ENCODE results near the gene SPATA46.

Gene SPATA46

DNA sequence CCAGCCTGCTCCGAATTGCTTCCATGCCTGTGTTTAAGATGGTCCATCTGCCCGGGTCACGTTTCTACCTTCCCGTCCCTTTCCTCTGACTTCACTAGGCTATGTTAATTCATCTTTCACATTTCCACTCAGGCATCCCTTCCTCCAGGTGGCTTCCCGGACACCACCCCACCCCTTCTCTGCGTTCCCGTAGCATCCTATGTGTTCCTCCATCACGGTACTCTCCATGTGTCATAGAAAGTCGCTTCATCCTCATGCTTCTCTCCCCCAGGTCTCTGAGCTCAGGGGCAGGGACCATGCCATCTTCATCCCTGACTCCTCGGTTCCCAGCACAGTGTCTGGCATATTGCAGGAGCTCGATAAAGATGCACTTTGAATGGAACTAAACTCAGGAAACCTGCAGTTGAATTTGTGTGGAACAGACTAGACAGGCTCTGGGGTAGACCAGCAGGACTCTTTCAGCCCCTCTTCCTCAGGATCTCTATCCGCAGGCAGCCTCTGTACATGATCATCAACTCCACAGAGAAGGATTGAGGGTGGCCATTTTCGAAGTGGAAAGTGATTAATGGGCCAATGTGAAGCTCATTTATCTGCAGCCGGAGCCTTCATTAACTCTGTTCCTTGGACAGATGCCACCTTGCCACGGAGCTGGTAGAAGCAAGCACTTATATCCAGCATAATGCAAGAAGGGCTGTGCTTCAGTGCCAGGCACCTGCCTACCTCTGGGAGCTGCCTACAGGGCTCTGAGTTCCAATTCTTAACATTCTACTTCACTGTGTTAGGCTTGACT is 13.9 kb upstream of the SPATA46 start:
- DNase-seq (ENCODE audit: low read depth in 2 of 2) = no peak

- no peak for DNase-seq (ENCODE audit: low read depth in 2 of 2)
These were observed 13.3 kb upstream of the SPATA46 start for GRCh38 chr1:162389971-162390370.

GRCh38 chr1:162389021-162389818 is 12.6 kb upstream of the SPATA46 start:
- DNase-seq (ENCODE audit: low read depth in 2 of 2) = no peak

DNA sequence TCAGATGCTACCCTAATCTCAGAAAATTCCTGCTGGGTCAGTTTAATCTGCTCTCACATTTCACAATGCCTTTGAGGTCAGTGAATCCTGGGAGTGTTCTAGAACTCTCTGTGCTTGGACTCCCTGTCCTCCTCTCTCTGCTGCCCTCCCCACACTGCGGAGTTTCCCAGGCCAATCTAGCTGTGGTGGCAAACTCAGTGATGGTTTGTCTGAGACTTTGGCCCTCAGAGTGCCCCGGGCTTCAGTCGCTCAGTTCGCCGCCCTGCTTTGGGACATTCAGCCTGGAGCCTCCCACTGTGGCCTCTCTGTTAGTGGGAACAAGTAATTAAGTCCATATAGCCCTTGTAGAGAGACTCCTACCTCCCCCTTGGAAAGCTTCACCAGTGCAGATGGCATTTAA is 12.0 kb upstream of the SPATA46 start:
- no peak for DNase-seq (ENCODE audit: low read depth in 2 of 2)

GRCh38 chr1:162388083-162388594 is 11.5 kb upstream of the SPATA46 start:
- DNase-seq (ENCODE audit: low read depth in 2 of 2) = no peak

- DNase-seq (ENCODE audit: low read depth in 2 of 2) = no peak
These were observed 10.8 kb upstream of the SPATA46 start for GRCh38 chr1:162387226-162388082.

DNA sequence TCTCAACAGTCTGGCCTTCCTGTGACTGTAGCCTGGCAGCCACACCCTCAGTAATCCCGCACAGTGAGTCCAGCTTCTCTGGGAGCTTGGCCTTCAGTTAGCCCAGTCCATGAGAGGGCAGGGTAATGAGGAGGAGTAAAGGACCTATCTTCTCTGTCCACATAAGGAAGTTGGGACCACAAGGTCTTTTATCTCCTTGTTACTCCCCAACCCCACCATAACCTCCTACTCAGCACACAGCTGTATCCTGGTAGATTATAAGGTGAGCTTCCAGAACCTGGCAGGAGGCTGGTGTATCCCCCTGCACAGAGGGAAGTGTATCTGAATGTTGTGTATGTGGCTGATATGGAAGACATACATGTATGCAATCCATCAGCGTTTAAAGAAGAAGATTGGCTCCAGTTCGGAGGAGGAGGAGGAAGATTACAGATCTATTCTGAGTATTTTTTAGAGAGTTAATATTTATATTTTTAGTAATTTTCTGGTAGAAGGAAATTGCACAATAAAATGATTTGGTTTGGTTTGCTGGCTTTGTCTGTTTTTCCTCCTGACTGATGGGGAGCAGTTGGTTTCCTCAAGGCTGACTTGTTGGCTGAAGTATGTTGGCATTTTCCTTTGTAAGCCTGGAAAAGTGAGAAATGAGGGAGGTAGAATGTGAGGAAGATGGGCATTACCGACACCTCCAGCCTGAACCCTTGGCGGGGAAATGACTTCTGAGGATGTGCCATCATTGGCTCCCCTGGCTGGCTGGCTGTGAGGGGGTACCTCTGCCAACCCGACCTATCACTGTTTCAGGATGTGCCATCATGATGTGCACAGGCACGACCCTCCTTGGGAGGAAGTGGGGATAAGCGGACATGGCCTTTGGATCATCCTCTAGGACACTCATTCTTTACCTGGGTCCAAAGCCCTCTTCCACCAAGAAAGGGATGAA is 9.9 kb upstream of the SPATA46 start:
- DNase-seq (ENCODE audit: low read depth in 2 of 2) = no peak

DNA sequence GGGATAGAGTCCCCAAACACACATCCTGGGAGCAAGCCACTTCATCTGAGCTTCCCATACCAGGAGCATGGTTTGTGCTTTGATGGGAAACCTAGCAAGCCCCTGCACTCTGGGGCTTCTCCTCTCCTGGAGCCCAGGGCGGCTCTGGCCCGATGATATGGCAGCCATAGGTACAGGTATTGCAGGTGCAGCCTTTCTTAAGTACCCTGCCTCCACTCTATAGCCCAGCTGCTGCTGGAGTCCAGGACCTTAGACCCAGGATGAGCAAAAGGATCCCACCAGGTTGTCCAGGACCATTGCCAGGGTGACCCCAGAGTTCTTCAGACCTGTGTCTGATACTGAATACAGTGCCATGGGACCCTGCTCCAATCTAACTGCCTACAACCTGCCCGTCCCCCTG is 9.0 kb upstream of the SPATA46 start:
- DNase-seq (ENCODE audit: low read depth in 2 of 2) = no peak

- DNase-seq (ENCODE audit: low read depth in 2 of 2) = no peak
These were observed 8.6 kb upstream of the SPATA46 start for GRCh38 chr1:162385280-162385623.

- DNase-seq (ENCODE audit: low read depth in 2 of 2) = no peak
These were observed 8.1 kb upstream of the SPATA46 start for GRCh38 chr1:162384601-162385279.

- DNase-seq (ENCODE audit: low read depth in 2 of 2) = no peak
These were observed 7.5 kb upstream of the SPATA46 start for GRCh38 chr1:162384116-162384515.

- no peak for DNase-seq (ENCODE audit: low read depth in 2 of 2)
These were observed 6.9 kb upstream of the SPATA46 start for GRCh38 chr1:162383516-162383915.

DNA sequence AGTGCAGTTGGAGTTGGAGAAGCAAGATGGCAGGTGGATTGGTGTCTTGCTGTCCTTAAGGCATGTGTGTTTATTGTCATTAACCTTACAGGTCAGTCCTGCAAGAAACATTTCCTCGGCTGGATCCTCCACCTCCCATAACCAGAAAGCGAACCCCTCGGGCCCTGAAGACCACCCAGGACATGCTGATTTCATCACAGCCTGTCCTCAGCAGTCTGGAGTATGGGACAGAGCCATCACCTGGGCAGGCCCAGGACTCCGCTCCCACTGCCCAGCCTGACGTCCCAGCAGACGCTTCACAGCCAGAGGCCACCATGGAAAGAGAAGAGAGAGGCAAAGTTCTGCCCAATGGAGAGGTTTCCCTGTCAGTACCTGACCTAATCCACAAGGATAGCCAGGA is 6.4 kb upstream of the SPATA46 start:
- DNase-seq (ENCODE audit: low read depth in 2 of 2) = no peak

DNA sequence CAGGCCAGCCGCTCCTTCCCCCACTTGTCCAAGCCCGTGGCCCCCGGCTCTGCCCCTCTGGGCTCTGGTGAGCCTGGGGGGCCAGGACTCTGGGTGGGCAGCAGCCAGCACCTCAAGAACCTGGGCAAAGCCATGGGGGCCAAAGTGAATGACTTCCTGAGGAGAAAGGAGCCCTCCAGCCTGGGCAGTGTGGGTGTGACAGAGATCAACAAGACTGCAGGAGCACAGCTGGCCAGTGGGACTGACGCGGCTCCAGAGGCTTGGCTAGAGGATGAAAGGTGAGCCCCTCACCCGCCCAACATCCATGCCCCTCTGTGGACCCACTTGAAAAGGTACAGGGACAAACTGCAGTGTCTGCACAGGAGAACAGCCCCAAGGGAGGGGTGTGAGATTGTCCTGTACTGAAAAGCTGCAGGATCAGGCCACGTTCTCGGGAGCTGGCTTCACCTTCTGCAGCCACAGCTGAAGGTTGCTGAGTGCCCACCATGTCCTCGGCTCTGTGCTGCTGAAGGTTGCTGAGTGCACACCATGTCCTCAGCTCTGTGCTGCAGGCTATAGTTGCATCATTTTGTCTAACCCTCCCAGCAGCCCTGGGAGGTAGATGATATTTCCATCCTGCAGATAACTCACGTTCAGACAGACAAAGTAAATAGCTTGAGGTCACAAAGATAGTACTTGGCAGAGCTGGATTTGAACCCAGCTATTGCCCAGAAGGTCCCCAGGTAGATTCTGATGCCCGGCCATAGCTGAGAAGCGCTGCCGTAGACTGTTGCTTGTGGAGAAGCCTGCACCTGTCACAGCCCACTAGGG is 5.5 kb upstream of the SPATA46 start:
- no peak for DNase-seq (ENCODE audit: low read depth in 2 of 2)

DNA sequence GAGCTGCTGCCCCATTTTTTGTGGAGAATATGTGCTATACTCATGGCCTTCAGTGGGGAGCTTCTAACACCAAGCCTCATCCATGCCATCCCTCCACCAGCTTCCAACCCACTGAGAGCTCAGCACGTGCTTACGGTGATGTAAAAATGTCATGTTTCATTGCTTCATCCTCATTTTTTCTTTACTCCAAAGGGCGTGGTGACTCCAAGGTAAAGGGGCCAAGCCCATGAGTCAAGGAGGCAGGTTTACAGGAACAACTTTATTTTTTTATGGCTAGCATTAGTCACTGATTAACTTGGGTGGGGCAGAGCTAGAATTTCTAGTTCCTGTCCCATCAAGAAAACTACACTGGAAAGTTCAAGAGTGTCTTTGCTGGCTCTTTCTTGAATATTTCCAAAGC is 4.7 kb upstream of the SPATA46 start, which contains the start of gene C1orf226:
C1orf226 (plus strand) TSS at position 346 of the 400 bp plus-strand sequence. CDS start 174 bp downstream, outside the sequence.
- no peak for DNase-seq (ENCODE audit: low read depth in 2 of 2)

- DNase-seq (ENCODE audit: low read depth in 2 of 2) = no peak
These were observed 3.6 kb upstream of the SPATA46 start for GRCh38 chr1:162380061-162380846.

DNA sequence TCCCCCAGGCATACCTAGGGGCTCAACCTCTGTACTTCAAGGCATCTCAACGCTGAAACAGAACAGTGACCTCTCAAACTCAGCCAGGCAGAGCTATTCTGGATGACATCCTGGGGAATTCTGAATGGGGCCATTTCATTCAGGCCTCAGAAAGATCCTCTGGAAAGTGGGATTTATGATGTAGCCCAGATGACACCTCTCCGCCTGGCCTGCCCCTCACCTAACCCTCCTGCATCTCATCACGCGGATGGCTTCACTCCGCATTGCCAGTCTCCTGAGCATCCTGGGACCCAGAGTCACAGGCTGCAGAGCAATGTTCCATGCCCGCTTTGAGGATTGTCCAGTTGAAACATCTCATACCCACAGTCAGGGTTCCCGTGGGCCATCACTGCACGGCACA is 1.2 kb downstream of the SPATA46 start:
- DNase-seq (ENCODE audit: low read depth in 2 of 2) = no peak

GRCh38 chr1:162374406-162374805 is 2.2 kb downstream of the SPATA46 start:
- no peak for DNase-seq (ENCODE audit: low read depth in 2 of 2)
